Bronchial epithelial cell (primary cell): ENCODE results near the gene OXCT1. TPM values are rescaled to one million over a fixed set of nuclear protein-coding genes. Genes with fewer than 3 reads are reported as not detected.
"Not testable (repeated sequence)": the region's sequence is repeated elsewhere in the genome, so short reads cannot be mapped to it uniquely, and the experiment has no call there.

Source experiments
- DNase-seq: peaks from one replicate; pipeline ENCODE4 v3.0.0-alpha.2; 2010; ENCODE audit warnings: low read depth
- FAIRE-seq: peaks from 2 replicates; lab custom pipeline; 2011; peaks lifted over from hg19 to GRCh38; lab: Jason Lieb, UNC
- H3K27me3 ChIP-seq: 2 replicates; pipeline ENCODE4 v1.5.1; 2011; ENCODE audit warnings: low read length; ENCODE audit not compliant: control insufficient read depth, insufficient read depth
- H3K36me3 ChIP-seq: 2 replicates; pipeline ENCODE4 v1.5.1; 2011; ENCODE audit warnings: low read length; ENCODE audit not compliant: control insufficient read depth, insufficient read depth
- H3K4me3 ChIP-seq: 2 replicates; pipeline ENCODE4 v1.5.1; 2011; ENCODE audit warnings: mild to moderate bottlenecking, low read depth, low read length, control low read depth
- total RNA-seq: library from RNA; depleted of rRNA; stranded (reverse); fragments of >200 nt; gene quantifications from 2 replicates; pipeline ENCODE4 v1.2.1, GENCODE V29; 2014
- TF ChIP-seq, protein P1 (sequence below): IDR thresholded peaks from 2 replicates; pipeline ENCODE4 v1.5.1; 2011; ENCODE audit warnings: mild to moderate bottlenecking, moderate library complexity, low read length, control low read depth, inconsistent platforms; ENCODE audit not compliant: insufficient read depth, severe bottlenecking

Gene OXCT1
- total RNA-seq, 1 donor from 2014 or later = 15.3 TPM

DNA sequence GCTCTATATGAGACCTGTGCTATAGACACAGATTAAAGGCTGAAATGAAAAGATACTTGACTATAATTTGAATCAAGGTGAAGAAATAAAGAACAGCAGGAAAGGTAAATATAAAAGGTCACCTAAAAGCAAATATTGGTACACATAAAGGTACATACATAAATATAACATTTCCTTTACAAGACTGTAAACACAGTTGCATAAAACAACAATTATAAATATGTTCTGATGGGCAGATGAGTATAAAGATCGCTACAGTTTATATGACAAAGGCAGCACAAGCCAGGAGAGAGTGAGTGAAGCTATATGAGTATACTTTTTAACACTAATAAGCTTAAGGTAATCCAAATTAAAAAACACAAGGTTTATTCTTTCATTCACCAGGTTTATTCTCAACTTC lies 114.5 kb downstream of the OXCT1 start:
- no peaks in the 10 kb centered on the region for H3K36me3 ChIP-seq
- H3K4me3 ChIP-seq = no peak overlapping the region
- no peak for FAIRE-seq
- H3K27me3 ChIP-seq = no peaks in the 10 kb centered on the region
- no peak for DNase-seq
- TF ChIP-seq, protein P1, sequence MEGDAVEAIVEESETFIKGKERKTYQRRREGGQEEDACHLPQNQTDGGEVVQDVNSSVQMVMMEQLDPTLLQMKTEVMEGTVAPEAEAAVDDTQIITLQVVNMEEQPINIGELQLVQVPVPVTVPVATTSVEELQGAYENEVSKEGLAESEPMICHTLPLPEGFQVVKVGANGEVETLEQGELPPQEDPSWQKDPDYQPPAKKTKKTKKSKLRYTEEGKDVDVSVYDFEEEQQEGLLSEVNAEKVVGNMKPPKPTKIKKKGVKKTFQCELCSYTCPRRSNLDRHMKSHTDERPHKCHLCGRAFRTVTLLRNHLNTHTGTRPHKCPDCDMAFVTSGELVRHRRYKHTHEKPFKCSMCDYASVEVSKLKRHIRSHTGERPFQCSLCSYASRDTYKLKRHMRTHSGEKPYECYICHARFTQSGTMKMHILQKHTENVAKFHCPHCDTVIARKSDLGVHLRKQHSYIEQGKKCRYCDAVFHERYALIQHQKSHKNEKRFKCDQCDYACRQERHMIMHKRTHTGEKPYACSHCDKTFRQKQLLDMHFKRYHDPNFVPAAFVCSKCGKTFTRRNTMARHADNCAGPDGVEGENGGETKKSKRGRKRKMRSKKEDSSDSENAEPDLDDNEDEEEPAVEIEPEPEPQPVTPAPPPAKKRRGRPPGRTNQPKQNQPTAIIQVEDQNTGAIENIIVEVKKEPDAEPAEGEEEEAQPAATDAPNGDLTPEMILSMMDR = no peak

DNA sequence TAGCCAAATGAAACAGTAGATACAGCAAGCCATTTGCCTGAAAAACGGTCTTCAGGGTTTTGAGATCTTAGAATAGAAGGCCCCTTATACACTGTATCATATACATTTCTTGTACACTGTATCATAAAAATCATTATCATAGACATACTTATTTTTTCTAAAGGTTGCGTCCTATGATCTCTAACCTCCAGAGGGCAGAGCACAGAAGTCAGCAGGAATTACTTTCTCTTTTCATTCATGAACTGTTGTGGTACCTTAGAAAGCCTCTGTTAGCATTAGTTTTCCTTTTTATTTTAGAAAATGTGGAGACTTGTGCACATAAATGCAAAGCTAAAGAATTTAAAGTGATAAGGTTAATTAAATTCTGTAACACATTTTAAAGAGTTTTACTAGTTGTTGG lies 115.4 kb downstream of the OXCT1 start:
- DNase-seq (no peak), FAIRE-seq (no peak)
- TF ChIP-seq, protein P1 = no peak
- Histone ChIP-seq H3K4me3 (no peak overlapping the region), H3K36me3 (no peaks in the 10 kb centered on the region), H3K27me3 (no peaks in the 10 kb centered on the region)

DNA sequence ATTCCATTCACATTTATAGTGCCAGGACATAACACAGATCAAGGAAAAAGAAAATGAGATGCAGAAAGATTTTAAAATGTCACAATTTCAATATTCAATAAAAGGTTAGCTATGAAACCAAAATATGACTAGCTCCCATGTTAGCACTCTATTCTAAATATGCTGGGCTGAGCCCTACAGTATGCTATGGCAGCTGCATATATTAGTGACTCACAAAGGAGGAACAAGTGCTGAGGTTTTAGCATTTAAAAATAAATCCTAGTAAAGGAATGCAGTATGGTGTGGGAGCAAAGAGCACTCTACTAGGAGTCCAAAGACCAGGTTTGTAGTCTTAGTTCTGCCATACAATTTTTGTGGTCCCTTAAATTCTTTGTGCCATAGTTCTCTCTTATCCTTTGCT lies 118.4 kb downstream of the OXCT1 start:
- Histone ChIP-seq H3K36me3 (no peaks in the 10 kb centered on the region), H3K27me3 (no peaks in the 10 kb centered on the region), H3K4me3 (no peak overlapping the region)
- TF ChIP-seq, protein P1 = no peak
- FAIRE-seq (no peak), DNase-seq (no peak)

DNA sequence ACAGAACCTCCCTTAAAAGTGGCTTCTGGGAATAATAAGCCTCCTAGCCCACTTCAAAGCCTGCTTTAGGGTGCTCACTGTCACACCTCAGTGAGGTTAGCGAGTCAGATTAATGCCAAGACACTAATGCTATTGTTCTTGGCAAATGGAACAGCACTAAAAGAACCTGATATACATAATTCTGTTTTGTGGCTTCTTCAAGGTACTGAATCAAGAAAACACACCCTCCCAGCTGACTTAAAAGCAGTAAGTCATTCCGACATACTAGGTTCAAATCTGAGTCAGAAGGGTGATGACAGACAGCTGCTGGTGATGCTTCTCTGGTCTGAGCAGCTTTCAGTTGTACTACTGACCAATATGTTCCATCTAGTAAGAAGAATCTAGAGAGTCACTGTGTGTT lies 121.6 kb downstream of the OXCT1 start:
- Histone ChIP-seq H3K27me3 (no peaks in the 10 kb centered on the region), H3K4me3 (no peak overlapping the region), H3K36me3 (no peaks in the 10 kb centered on the region)
- TF ChIP-seq, protein P1 = no peak
- DNase-seq (peak; percentile 67), FAIRE-seq (no peak)

DNA sequence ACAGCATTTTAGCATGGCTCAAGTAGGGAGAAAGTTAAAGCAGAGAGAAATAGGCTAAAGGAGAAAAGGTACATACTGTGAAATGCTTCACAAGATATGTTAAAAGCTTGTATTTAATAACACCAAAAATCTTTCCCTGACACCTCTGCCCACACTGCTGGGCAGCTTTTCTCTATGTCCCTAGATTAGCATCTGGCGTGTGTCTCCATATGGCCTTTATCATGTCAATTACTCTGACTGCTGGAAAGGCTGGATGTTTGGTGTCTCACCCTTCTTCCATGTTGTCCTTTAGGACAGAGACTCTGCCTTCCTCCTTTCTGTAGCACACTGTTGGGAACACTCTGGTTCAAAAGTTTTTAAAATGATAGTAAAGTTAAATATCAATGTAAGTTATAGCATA lies 122.5 kb downstream of the OXCT1 start:
- Histone ChIP-seq H3K36me3 (no peaks in the 10 kb centered on the region), H3K27me3 (no peaks in the 10 kb centered on the region), H3K4me3 (no peak overlapping the region)
- DNase-seq (no peak), FAIRE-seq (no peak)
- TF ChIP-seq, protein P1 = no peak

DNA sequence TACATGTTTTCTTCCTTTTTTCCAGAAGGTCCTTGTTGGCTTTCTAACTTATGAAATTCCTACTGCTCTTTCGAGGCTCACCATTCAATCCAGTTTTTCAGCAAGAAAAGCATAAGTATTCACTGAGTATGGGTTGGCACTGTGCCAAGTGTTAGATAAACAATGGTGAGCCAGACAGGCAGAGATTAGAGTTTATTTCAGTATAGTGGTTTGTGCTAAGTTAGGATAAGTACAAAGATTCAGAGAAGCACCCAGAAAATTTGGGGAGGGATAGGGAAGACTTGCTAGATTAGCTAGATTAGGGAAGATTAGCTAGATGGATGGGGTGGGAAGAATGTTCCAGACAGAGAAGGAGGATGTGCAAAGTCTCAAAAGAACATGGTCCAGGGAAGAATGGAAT lies 122.9 kb downstream of the OXCT1 start:
- DNase-seq (peak; percentile 22), FAIRE-seq (no peak)
- Histone ChIP-seq H3K27me3 (no peaks in the 10 kb centered on the region), H3K36me3 (no peaks in the 10 kb centered on the region), H3K4me3 (no peak overlapping the region)
- TF ChIP-seq, protein P1 = no peak

DNA sequence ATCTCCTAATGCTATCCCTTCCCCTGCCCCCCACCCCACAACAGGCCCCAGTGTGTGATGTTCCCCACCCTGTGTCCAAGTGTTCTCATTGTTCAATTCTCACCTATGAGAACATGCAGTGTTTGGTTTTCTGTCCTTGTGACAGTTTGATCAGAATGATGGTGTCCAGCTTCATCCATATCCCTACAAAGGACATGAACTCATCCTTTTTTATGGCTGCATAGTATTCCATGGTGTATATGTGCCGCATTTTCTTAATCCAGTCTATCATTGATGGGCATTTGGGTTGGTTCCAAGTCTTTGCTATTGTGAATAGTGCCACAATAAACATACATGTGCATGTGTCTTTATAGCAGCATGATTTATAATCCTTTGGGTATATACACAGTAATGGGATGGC lies 127.6 kb downstream of the OXCT1 start:
- not testable (repeated sequence) for FAIRE-seq, H3K27me3 ChIP-seq, H3K4me3 ChIP-seq, H3K36me3 ChIP-seq, DNase-seq
